Trophoblast cell (in vitro differentiated cells and primary cell): Measurements from ENCODE around the gene UNK.

ENCODE experiments used
- DNase-seq, 2 donors: peaks; one replicate each; pipeline ENCODE4 v3.0.0-alpha.2; 2016
- H2AFZ ChIP-seq: 2 replicates; pipeline ENCODE4 v1.6.1; 2013; ENCODE audit warnings: low read length, moderate library complexity, mild to moderate bottlenecking; ENCODE audit not compliant: insufficient read depth, poor library complexity
- H2AK5ac ChIP-seq: 2 replicates; pipeline ENCODE4 v1.6.1; 2013; ENCODE audit warnings: mild to moderate bottlenecking, low read length
- H2BK120ac ChIP-seq: 2 replicates; pipeline ENCODE4 v1.6.1; 2013; ENCODE audit warnings: low read length, mild to moderate bottlenecking, moderate library complexity; ENCODE audit not compliant: insufficient read depth, poor library complexity
- H2BK12ac ChIP-seq: 2 replicates; pipeline ENCODE4 v1.6.1; 2013; ENCODE audit warnings: mild to moderate bottlenecking, low read length, moderate library complexity
- H2BK5ac ChIP-seq: 2 replicates; pipeline ENCODE4 v1.6.1; 2013; ENCODE audit warnings: low read length, low read depth, moderate library complexity, mild to moderate bottlenecking; ENCODE audit not compliant: poor library complexity
- H3K14ac ChIP-seq: 2 replicates; pipeline ENCODE4 v1.6.1; 2013; ENCODE audit warnings: mild to moderate bottlenecking, low read length
- H3K18ac ChIP-seq: 2 replicates; pipeline ENCODE4 v1.6.1; 2013; ENCODE audit warnings: mild to moderate bottlenecking, low read length
- H3K23ac ChIP-seq: 2 replicates; pipeline ENCODE4 v1.6.1; 2013; ENCODE audit warnings: low read length
- H3K27ac ChIP-seq: 2 replicates; pipeline ENCODE4 v1.5.1; 2013; ENCODE audit warnings: low read depth, mild to moderate bottlenecking, inconsistent platforms, low read length, moderate library complexity
- H3K27me3 ChIP-seq: 2 replicates; pipeline ENCODE4 v1.6.1; 2013; ENCODE audit warnings: inconsistent platforms, mild to moderate bottlenecking, low read length, moderate library complexity; ENCODE audit not compliant: insufficient read depth
- H3K36me3 ChIP-seq, 2 experiments: 1 replicate in 1 of 2; 2 replicates in 1 of 2; pipeline ENCODE4 v1.6.1; 2013; ENCODE audit warnings: low read length in 2 of 2, mild to moderate bottlenecking in 2 of 2, moderate library complexity in 1 of 2; ENCODE audit not compliant: insufficient read depth in 2 of 2, control insufficient read depth in 1 of 2
- H3K4ac ChIP-seq: 2 replicates; pipeline ENCODE4 v1.6.1; 2013; ENCODE audit warnings: low read depth, mild to moderate bottlenecking, low read length, moderate library complexity
- H3K4me1 ChIP-seq, 2 experiments: 1 replicate in 1 of 2; 2 replicates in 1 of 2; pipeline ENCODE4 v1.6.1; 2013; ENCODE audit warnings: low read length in 2 of 2, mild to moderate bottlenecking in 2 of 2, moderate library complexity in 1 of 2; ENCODE audit not compliant: insufficient read depth in 2 of 2, control insufficient read depth in 1 of 2
- H3K4me2 ChIP-seq: 2 replicates; pipeline ENCODE4 v1.6.1; 2013; ENCODE audit warnings: inconsistent platforms, mild to moderate bottlenecking, low read length, moderate library complexity
- H3K4me3 ChIP-seq: 2 replicates; pipeline ENCODE4 v1.5.1; 2013; ENCODE audit warnings: mild to moderate bottlenecking, low read depth, low read length, inconsistent platforms
- H3K79me1 ChIP-seq: one replicate; pipeline ENCODE4 v1.6.1; 2013; ENCODE audit warnings: low read length
- H3K79me2 ChIP-seq: 2 replicates; pipeline ENCODE4 v1.6.1; 2013; ENCODE audit warnings: low read length, mild to moderate bottlenecking; ENCODE audit not compliant: control insufficient read depth, insufficient read depth, poor library complexity
- H3K9ac ChIP-seq: 2 replicates; pipeline ENCODE4 v1.6.1; 2013; ENCODE audit warnings: mild to moderate bottlenecking, low read length
- H3K9me3 ChIP-seq: 2 replicates; pipeline ENCODE4 v1.6.1; 2013; ENCODE audit warnings: low read depth, mild to moderate bottlenecking, control low read depth, inconsistent platforms, low read length; ENCODE audit not compliant: insufficient read depth
- H4K12ac ChIP-seq: 2 replicates; pipeline ENCODE4 v1.6.1; 2013; ENCODE audit warnings: low read depth, mild to moderate bottlenecking, low read length, moderate library complexity
- H4K8ac ChIP-seq: 2 replicates; pipeline ENCODE4 v1.6.1; 2013; ENCODE audit warnings: low read depth, mild to moderate bottlenecking, low read length, moderate library complexity
- H4K91ac ChIP-seq: one replicate; pipeline ENCODE4 v1.6.1; 2013; ENCODE audit warnings: low read depth, mild to moderate bottlenecking, low read length, moderate library complexity
- WGBS: extraction: QIAGEN DNeasy Blood & Tissue Kit; methylation state at CpG from one replicate; pipeline ENCODE4 v1.1.7; 2013; ENCODE audit warnings: missing lambda C conversion rate; ENCODE audit not compliant: insufficient read length, insufficient coverage; ENCODE audit errors: extremely low coverage; 5-methylcytosine and 5-hydroxymethylcytosine counted together

The UNK gene

DNA sequence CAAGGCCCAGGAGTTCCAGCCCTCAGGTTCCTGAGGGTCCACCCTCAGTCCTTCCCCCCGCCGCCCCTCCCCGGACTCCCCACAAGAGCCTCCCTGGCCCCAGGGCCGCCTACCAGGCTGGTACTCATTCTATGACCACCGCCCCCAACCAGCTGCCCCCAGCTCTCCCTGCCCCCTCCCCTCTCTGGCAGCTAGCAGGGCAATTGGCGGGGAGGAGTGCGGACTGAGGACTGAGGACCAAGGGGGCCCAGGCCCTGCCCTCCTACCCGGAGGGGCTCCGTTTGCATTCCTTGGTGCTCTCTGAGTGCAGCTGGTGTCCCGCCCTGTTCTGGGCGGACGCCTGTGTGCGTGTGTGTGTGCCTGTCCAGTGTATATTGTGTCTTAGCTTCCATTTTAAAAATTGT is 40.5 kb downstream of the UNK start:
- H2AK5ac ChIP-seq, result no peak overlapping the region
- H4K91ac ChIP-seq, result no peak overlapping the region
- H2AFZ ChIP-seq, result no peak overlapping the region
- H3K79me2 ChIP-seq, result no peaks in the 10 kb centered on the region
- H3K4me3 ChIP-seq, result no peak overlapping the region
- H2BK120ac ChIP-seq, result no peak overlapping the region
- DNase-seq, result no peak
- no peak overlapping the region for H2BK5ac ChIP-seq
- no CpG with 5 or more reads among the region's 13 CpGs for WGBS
- no peak overlapping the region for H4K12ac ChIP-seq
- no peak overlapping the region for H3K23ac ChIP-seq
- no peaks in the 10 kb centered on the region for H3K9me3 ChIP-seq
- no peak overlapping the region for H3K9ac ChIP-seq
- H3K4me1 ChIP-seq, result peaks cover 8 to 10% of the 10 kb centered on the region in 2 experiments
- H4K8ac ChIP-seq, result no peak overlapping the region
- peaks cover 49 to 55% of the 10 kb centered on the region in 2 experiments for H3K36me3 ChIP-seq
- no peak overlapping the region for H3K14ac ChIP-seq
- peaks cover 2% of the 10 kb centered on the region for H3K79me1 ChIP-seq
- H3K27ac ChIP-seq, result no peak overlapping the region
- H3K4ac ChIP-seq, result no peak overlapping the region
- no peak overlapping the region for H3K4me2 ChIP-seq
- H2BK12ac ChIP-seq, result no peak overlapping the region
- H3K18ac ChIP-seq, result no peak overlapping the region
- no peaks in the 10 kb centered on the region for H3K27me3 ChIP-seq

DNA sequence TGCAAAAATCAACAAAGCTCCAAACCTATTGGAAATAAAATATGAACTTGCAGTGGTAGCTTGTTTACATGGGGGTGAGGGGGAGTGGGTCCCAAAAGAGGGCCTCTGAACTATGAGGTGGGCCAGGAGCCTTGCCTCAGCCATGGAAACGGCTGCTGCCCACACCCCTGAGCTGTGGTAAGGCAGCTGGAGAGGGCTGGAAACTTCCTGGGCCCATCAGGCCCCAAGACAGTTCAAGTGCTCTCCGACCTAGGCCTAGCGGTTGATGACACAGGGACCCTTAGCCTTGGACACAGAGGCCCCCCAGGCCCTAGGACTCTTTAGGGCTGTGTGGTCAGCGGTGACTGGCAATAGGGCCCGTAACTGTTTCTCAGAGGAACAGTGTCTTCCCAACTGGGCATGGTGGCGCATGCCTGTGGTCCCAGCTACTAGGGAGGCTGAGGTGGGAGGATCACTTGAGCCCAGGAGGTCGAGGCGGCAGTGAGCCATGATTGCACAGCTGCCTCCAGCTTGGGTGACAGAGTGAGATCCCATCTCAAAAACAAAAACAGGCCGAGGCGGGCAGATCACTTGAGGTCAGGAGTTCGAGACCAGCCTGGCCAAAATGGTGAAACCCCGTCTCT is 41.3 kb downstream of the UNK start:
- Histone ChIP-seq H3K4me2 (no peak overlapping the region), H3K14ac (no peak overlapping the region), H2BK5ac (no peak overlapping the region), H3K79me2 (no peaks in the 10 kb centered on the region), H4K12ac (no peak overlapping the region), H3K23ac (no peak overlapping the region), H4K8ac (no peak overlapping the region), H2AK5ac (no peak overlapping the region), H3K79me1 (peaks cover 2% of the 10 kb centered on the region), H2AFZ (no peak overlapping the region), H3K36me3 (peaks cover 43 to 48% of the 10 kb centered on the region in 2 experiments), H3K4ac (no peak overlapping the region), H3K4me3 (no peak overlapping the region), H3K27me3 (no peaks in the 10 kb centered on the region), H2BK12ac (no peak overlapping the region), H3K27ac (no peak overlapping the region), H3K9ac (no peak overlapping the region), H4K91ac (no peak overlapping the region), H3K4me1 (peaks cover 8 to 10% of the 10 kb centered on the region in 2 experiments), H2BK120ac (no peak overlapping the region), H3K9me3 (no peaks in the 10 kb centered on the region), H3K18ac (no peak overlapping the region)
- DNase-seq, result no peak
- no CpG with 5 or more reads among the region's 12 CpGs for WGBS

DNA sequence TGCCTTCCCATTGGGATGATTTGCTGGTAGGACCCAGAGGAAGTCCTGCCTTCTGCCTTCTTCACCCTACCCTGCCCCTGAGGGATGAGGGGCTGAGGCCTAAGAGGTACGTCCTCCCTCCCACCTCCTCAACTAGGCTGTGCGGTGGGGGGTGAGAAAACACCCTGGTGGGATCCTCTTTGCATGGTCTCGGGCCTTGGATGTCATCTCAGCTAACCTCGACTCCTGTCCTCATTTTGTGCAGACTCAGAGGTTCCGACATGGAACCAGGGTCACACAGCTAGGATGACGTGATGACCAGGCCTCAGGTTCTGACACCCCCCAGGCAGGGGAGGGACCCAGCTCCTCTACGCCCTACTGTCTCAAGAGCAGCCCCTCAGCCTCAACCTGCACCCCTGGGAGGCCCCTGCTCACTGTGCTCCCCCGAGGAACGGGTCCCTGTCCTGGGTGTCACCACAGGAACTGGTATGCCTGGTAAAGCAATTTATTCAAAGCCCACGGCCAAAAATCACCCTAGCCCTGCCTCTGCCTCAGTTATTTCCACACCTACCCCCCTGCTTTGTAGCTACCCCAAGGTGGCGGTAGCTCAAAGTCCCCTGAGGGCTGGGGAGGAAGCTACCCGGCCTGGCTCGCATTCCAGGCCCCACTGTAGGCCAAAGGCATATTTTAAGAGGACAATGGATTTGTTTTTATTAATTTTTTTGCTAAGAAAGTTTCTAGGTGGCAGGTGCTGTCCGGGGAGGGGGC is 42.1 kb downstream of the UNK start:
- Histone ChIP-seq H4K12ac (no peak overlapping the region), H4K8ac (peak overlapping the region; percentile 54), H3K27ac (no peak overlapping the region), H3K79me1 (peaks cover 2% of the 10 kb centered on the region), H3K27me3 (no peaks in the 10 kb centered on the region), H4K91ac (no peak overlapping the region), H3K4me2 (no peak overlapping the region), H2BK12ac (no peak overlapping the region), H3K14ac (no peak overlapping the region), H2BK120ac (no peak overlapping the region), H2BK5ac (no peak overlapping the region), H3K4me3 (no peak overlapping the region), H2AFZ (no peak overlapping the region), H3K23ac (no peak overlapping the region), H3K9me3 (no peaks in the 10 kb centered on the region), H2AK5ac (no peak overlapping the region), H3K79me2 (no peaks in the 10 kb centered on the region), H3K9ac (no peak overlapping the region), H3K4ac (no peak overlapping the region), H3K4me1 (peaks cover 8 to 10% of the 10 kb centered on the region in 2 experiments), H3K36me3 (peaks cover 35 to 40% of the 10 kb centered on the region in 2 experiments), H3K18ac (no peak overlapping the region)
- no peak for DNase-seq
- no CpG with 5 or more reads among the region's 14 CpGs for WGBS

DNA sequence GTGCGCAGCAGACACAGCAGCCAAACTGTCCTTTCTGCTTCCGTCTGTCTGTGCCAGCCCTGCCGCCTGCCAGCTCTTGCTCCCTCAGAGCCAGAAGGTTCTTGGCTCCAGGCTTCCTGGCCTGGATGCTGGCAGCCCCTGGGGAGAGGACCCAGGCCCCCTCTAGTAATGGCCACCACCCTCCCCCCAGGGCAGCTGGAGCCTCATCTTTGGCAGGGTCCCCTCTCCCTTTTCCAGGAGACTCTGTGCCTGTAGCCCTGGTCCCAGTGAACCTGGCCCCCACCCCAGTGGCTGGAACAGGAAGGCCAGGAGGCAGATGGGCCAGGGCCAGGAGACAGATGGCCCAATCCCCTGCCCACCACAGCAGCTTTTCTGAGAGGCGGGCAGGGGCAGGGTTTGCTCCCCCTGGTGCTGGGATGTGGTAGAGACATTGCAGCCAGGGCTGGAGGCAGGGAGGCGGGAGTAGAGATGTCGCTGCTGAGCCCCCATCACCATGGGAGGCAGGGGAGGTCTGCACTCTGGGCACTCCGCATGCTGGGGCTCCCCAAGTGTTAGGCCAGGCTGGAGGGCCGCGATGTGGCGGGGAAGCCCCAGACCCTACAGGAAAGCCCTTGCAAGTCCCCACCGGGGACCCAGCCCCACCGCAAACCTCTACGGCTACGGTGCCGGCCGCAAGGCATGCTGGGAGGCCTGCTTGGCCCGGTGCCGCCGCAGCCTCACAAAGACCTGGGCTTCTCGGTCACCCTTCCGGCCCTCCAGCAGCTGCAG is 42.9 kb downstream of the UNK start:
- H3K18ac ChIP-seq, result no peak overlapping the region
- no peak overlapping the region for H3K23ac ChIP-seq
- H2AK5ac ChIP-seq, result no peak overlapping the region
- no peak overlapping the region for H3K4ac ChIP-seq
- no peaks in the 10 kb centered on the region for H3K9me3 ChIP-seq
- H4K91ac ChIP-seq, result peak overlapping the region; percentile 57
- H3K79me2 ChIP-seq, result no peaks in the 10 kb centered on the region
- peak overlapping the region; percentile 45 for H3K14ac ChIP-seq
- no peak overlapping the region for H3K9ac ChIP-seq
- H2BK120ac ChIP-seq, result no peak overlapping the region
- no peaks in the 10 kb centered on the region for H3K27me3 ChIP-seq
- H4K8ac ChIP-seq, result peak overlapping the region; percentile 54
- H2BK5ac ChIP-seq, result no peak overlapping the region
- H4K12ac ChIP-seq, result peak overlapping the region; percentile 6
- no peak overlapping the region for H3K4me3 ChIP-seq
- no peak overlapping the region for H3K27ac ChIP-seq
- peaks cover 8 to 10% of the 10 kb centered on the region in 2 experiments for H3K4me1 ChIP-seq
- H3K4me2 ChIP-seq, result peak overlapping the region; percentile 55
- no peak overlapping the region for H2BK12ac ChIP-seq
- DNase-seq, result peak; percentile 38 to 63
- peaks cover 2% of the 10 kb centered on the region for H3K79me1 ChIP-seq
- H3K36me3 ChIP-seq, result peaks cover 27 to 32% of the 10 kb centered on the region in 2 experiments
- H2AFZ ChIP-seq, result no peak overlapping the region
- no CpG with 5 or more reads among the region's 21 CpGs for WGBS
